Colonic mucosa (tissue), 4 donors: ENCODE data around the gene LEMD1. TPM values are rescaled to one million over a fixed set of nuclear protein-coding genes. Genes with fewer than 3 reads are reported as not detected.

Experiments used
- DNase-seq: peaks from one replicate; pipeline ENCODE4 v3.0.0-alpha.2; 2020
- H3K27ac ChIP-seq: fragments of 200-600 bp; one replicate; pipeline ENCODE4 v1.8.0; 2021
- H3K27me3 ChIP-seq: fragments of 200-600 bp; one replicate; pipeline ENCODE4 v1.8.0; 2021
- H3K36me3 ChIP-seq: fragments of 200-600 bp; one replicate; pipeline ENCODE4 v1.8.0; 2021
- H3K4me1 ChIP-seq: fragments of 200-600 bp; one replicate; pipeline ENCODE4 v1.8.0; 2021; ENCODE audit warnings: mild to moderate bottlenecking
- H3K4me3 ChIP-seq: fragments of 200-600 bp; one replicate; pipeline ENCODE4 v1.8.0; 2021
- H3K9ac ChIP-seq, 2 donors: one replicate each; pipeline ENCODE4 v1.7.0; 2013; ENCODE audit warnings: control low read depth in 2 of 2, low read depth in 2 of 2, low read length in 2 of 2
- H3K9me3 ChIP-seq: fragments of 200-600 bp; one replicate; pipeline ENCODE4 v1.8.0; 2021
- CTCF ChIP-seq: fragments of 200-600 bp; IDR thresholded peaks from one replicate; pipeline ENCODE4 v1.8.0; 2022; ENCODE audit warnings: antibody characterized with exemption, mild to moderate bottlenecking
- intact Hi-C: fragments of 100-400 bp; cut with DNase I; formaldehyde crosslinking; loops from one replicate; pipeline ENCODE4 v1.14.1; 2022
- total RNA-seq, 2 donors: library from RNA; stranded (reverse); fragmentation: NEBNext Ultra II Directional in 1 of 2; extraction: Animal tissue kit (Norgen Biotek cat#: 25700) in 1 of 2; gene quantifications; one replicate each; pipeline ENCODE4 v1.2.1, GENCODE V29; 2021
- donor health status: healthy.
- donor health status: DM: no; HTN: no; CAD: no.
- donor health status: DM: no; HTN: no; CAD: no.

The LEMD1 gene
- total RNA-seq, 2 donors from 2014 or later, result 0.77 to 1.1 TPM

- no peaks in the 10 kb centered on the region for H3K9me3 ChIP-seq
- no peak for DNase-seq
- intact Hi-C loops, result no loop called here
- no peak overlapping the region for H3K9ac ChIP-seq
- no peaks in the 10 kb centered on the region for H3K4me1 ChIP-seq
- H3K36me3 ChIP-seq, result no peaks in the 10 kb centered on the region
- H3K27me3 ChIP-seq, result no peaks in the 10 kb centered on the region
- TF ChIP-seq CTCF, result no peak
- no peak overlapping the region for H3K27ac ChIP-seq
- H3K4me3 ChIP-seq, result no peak overlapping the region
Observed at GRCh38 chr1:205358579-205358978, 63.3 kb downstream of the LEMD1 start.

- H3K9ac ChIP-seq, result no peak overlapping the region
- no peak overlapping the region for H3K27ac ChIP-seq
- H3K9me3 ChIP-seq, result no peaks in the 10 kb centered on the region
- intact Hi-C loops, result no loop called here
- H3K27me3 ChIP-seq, result no peaks in the 10 kb centered on the region
- no peak for DNase-seq
- no peak for TF ChIP-seq CTCF
- H3K4me1 ChIP-seq, result no peaks in the 10 kb centered on the region
- H3K36me3 ChIP-seq, result no peaks in the 10 kb centered on the region
- H3K4me3 ChIP-seq, result no peak overlapping the region
Observed at GRCh38 chr1:205357567-205357966, 64.3 kb downstream of the LEMD1 start.

GRCh38 chr1:205356440-205357139, 65.3 kb downstream of the LEMD1 start, which contains the start of gene KLHDC8A:
Gene KLHDC8A (minus strand): TSS chr1:205356922. CDS start chr1:205343604, 13,318 bp downstream.
- Histone ChIP-seq H3K9me3 (no peaks in the 10 kb centered on the region), H3K27ac (no peak within 1 kb of the TSS), H3K4me3 (no peak within 1 kb of the TSS), H3K27me3 (no peaks in the 10 kb centered on the region), H3K36me3 (no peaks in the 10 kb centered on the region), H3K9ac (no peak within 1 kb of the TSS), H3K4me1 (no peaks in the 10 kb centered on the region)
- intact Hi-C loops, result no loop called here
- TF ChIP-seq CTCF, result no peak
- no peak for DNase-seq

- peak; percentile 92 for DNase-seq
- Histone ChIP-seq H3K4me1 (no peaks in the 10 kb centered on the region), H3K4me3 (no peak overlapping the region), H3K9me3 (no peaks in the 10 kb centered on the region), H3K27me3 (no peaks in the 10 kb centered on the region), H3K27ac (peak overlapping the region; percentile 52), H3K9ac (no peak overlapping the region), H3K36me3 (no peaks in the 10 kb centered on the region)
- TF ChIP-seq CTCF, result no peak
- intact Hi-C loops, result no loop called here
Observed at GRCh38 chr1:205355075-205355453, 66.8 kb downstream of the LEMD1 start.

GRCh38 chr1:205354259-205355074, 67.4 kb downstream of the LEMD1 start:
- DNase-seq, result peak; percentile 77
- Histone ChIP-seq H3K4me3 (no peak overlapping the region), H3K27me3 (no peaks in the 10 kb centered on the region), H3K9ac (no peak overlapping the region), H3K4me1 (no peaks in the 10 kb centered on the region), H3K9me3 (no peaks in the 10 kb centered on the region), H3K36me3 (no peaks in the 10 kb centered on the region), H3K27ac (peak overlapping the region; percentile 52)
- intact Hi-C loops, result loop anchor here (5.0 kb wide), 1 partner anchor 133 kb away; no protein-coding TSS in a partner anchor
- peak; percentile 74 for TF ChIP-seq CTCF
